GM20000 (cell line): ENCODE results near the gene ESD.
"Not testable (repeated sequence)": the region's sequence is repeated elsewhere in the genome, so short reads cannot be mapped to it uniquely, and the experiment has no call there.

ENCODE experiments used
- DNase-seq: peaks from one replicate; pipeline ENCODE4 v3.0.0; 2012; ENCODE audit warnings: low spot score
- TF ChIP-seq, protein P1 (sequence below): IDR thresholded peaks from 2 replicates; pipeline ENCODE4 v1.5.1; 2012; ENCODE audit warnings: mild to moderate bottlenecking, control low read depth; ENCODE audit errors: extremely low read depth, missing control alignments

Gene ESD

DNA sequence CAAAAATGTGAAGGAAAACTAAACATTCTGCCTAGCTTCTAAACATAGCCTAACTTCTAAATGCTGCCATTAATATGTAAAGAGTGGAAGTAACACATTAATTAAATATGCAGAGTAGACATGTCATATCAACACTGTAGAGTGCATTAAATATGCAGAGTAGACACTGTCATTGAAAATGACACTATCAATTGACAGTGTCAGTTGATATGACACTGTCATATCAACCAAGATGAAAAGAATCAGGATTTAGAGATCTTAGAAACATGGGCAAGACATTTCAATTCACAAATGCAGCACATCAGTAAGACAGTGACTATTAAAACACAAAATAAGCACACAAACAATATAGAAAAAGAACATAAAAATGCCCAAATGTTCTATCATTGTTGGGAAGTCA, 25.3 kb downstream of the ESD start:
- TF ChIP-seq, protein P1, sequence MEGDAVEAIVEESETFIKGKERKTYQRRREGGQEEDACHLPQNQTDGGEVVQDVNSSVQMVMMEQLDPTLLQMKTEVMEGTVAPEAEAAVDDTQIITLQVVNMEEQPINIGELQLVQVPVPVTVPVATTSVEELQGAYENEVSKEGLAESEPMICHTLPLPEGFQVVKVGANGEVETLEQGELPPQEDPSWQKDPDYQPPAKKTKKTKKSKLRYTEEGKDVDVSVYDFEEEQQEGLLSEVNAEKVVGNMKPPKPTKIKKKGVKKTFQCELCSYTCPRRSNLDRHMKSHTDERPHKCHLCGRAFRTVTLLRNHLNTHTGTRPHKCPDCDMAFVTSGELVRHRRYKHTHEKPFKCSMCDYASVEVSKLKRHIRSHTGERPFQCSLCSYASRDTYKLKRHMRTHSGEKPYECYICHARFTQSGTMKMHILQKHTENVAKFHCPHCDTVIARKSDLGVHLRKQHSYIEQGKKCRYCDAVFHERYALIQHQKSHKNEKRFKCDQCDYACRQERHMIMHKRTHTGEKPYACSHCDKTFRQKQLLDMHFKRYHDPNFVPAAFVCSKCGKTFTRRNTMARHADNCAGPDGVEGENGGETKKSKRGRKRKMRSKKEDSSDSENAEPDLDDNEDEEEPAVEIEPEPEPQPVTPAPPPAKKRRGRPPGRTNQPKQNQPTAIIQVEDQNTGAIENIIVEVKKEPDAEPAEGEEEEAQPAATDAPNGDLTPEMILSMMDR, result no peak
- DNase-seq, result no peak

DNA sequence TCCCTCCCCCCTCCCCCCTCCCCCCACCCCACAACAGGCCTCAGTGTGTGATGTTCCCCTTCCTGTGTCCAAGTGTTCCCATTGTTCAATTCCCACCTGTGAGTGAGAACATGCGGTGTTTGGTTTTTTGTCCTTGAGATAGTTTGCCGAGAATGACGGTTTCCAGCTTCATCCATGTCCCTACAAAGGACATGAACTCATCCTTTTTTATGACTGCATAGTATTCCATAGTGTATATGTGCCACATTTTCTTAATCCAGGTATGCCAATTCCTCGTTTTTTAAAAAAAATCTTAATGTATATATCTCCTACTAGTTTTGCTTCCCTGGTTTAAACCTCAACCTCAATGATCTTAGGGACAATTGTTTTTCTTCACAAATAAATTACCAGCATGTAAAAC, 27.0 kb downstream of the ESD start:
- DNase-seq, result not testable (repeated sequence)

DNA sequence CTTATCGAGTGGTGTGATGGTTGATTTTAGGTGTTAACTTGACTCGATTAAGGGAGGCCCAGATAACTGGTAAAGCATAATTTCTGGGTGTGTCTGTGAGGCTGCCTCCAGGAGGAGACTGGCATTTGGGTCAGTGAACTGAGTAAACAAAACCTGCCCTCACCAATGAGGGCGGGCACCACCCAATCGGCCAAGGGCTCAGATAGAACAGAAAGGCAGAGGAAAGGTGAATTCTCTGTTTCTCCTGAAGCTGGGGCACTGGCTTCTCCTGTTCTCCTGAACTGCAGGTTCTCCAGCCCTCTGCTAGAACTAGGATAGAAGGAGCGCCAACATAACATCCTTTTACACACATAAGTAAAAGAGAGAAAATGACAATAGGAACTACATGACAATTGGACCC, 35.1 kb downstream of the ESD start:
- TF ChIP-seq, protein P1, result no peak
- no peak for DNase-seq

DNA sequence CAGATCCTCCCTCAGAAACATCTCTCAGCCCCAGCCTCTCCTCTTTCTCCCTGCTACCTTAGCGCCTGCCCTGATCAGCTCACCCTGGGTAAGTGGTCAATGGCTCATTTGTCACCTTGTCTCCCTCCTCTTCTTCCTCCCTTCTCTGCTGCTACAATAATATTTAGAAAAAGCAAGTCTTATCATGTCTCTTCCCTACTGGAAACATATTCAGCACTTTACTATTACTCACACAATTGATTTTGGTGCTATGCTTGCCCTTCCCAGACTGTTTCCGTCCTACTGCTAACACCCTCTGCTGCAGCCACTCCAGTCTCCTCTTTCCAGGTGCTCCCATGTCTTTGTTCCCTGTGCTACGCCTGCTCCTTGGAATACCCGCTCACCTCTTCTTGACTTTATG, 35.8 kb downstream of the ESD start:
- TF ChIP-seq, protein P1, result no peak
- no peak for DNase-seq

DNA sequence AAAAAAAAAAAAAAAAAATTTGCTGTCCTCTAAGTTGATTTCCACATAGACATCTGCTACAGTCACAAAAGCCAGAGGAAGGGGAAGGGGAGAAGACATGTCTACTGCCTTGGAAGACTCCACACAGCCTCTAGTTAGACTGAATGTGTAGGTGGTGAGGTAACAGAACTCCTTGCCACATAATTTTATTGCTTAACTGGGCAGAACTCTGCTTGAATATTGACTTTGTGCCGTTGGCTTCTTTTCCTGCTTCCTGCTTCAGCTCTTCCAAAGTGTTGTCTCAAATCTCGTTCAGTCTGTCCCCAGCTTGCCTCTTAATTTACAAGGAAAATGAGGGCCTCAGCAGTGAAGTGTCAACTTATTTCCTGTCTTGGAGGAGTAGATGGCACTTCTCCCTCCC, 37.1 kb downstream of the ESD start:
- TF ChIP-seq, protein P1, result no peak
- no peak for DNase-seq

DNA sequence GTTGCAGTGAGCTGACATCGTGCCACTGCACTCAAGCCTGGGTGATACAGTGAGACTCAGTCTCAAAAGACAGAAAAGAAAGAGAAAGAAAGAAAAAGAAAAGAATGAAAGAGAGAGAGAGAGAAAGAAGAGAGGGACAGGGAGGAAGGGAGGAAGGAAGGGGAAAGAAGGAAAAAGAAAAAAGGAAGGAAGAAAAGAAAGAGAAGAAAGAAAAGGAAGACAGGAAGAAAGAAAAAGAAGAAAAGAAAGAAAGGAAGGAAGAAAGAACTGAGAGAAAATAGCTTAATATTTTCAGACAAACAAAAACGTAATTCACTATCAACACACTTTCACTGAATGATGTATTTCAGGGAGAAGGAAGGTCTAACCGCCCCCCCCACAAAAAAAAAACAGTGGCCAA, 39.3 kb downstream of the ESD start:
- DNase-seq, result no peak
- TF ChIP-seq, protein P1, result no peak

DNA sequence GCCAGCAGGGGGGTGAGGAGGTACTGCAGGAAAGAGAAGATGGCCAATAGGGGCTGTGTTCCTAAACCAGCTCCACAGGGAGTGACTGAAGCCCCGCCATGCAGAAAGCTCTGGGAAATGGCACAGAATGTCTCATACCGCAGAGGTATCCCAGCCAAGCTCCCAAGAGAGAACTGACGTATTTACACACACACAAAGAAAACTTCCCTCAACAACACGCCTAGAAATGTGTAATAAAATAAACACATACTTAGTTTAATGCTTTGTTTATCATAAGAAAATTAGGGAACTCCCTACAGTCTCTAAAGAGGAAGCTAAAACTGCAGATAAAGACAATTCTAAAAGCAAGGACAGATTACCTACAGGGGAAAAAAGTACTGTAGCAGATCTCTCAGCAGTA, 40.0 kb downstream of the ESD start:
- TF ChIP-seq, protein P1, result no peak
- no peak for DNase-seq

DNA sequence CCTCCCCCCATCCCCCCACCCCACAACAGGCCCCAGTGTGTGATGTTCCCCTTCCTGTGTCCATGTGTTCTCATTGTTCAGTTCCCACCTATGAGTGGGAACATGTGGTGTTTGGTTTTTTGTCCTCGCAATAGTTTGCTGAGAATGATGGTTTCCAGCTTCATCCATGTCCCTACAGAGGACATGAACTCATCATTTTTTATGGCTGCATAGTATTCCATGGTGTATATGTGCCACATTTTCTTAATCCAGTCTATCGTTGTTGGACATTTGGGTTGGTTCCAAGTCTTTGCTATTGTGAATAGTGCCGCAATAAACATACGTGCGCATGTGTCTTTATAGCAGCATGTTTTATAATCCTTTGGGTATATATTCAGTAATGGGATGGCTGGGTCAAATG, 41.5 kb downstream of the ESD start:
- not testable (repeated sequence) for DNase-seq

DNA sequence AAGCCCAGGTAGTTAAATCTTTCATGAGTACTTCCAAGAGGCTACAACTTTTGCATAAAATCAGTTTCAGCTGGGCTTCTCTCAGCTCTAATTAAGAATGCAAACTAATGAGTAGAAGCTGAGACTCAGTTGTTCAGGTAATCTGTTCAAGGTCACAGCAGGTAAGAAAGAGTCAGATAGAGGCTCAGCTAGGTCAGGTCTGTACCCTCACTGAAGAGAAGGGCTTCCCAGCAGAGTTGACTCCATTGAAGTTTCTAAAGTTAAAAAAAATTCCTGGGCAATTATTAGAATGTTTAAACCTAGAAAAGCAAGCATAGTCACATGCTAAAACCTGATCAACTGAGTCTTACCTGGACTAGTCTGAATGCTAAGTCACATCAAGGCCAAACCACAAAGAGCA, 42.1 kb downstream of the ESD start:
- TF ChIP-seq, protein P1, result no peak
- DNase-seq, result no peak
